ENCODE data around the gene DNAJB12.
A peak's percentile ranks its signal among the peaks of the same experiment; 100 is the strongest.

DNAJB12 gene

DNA sequence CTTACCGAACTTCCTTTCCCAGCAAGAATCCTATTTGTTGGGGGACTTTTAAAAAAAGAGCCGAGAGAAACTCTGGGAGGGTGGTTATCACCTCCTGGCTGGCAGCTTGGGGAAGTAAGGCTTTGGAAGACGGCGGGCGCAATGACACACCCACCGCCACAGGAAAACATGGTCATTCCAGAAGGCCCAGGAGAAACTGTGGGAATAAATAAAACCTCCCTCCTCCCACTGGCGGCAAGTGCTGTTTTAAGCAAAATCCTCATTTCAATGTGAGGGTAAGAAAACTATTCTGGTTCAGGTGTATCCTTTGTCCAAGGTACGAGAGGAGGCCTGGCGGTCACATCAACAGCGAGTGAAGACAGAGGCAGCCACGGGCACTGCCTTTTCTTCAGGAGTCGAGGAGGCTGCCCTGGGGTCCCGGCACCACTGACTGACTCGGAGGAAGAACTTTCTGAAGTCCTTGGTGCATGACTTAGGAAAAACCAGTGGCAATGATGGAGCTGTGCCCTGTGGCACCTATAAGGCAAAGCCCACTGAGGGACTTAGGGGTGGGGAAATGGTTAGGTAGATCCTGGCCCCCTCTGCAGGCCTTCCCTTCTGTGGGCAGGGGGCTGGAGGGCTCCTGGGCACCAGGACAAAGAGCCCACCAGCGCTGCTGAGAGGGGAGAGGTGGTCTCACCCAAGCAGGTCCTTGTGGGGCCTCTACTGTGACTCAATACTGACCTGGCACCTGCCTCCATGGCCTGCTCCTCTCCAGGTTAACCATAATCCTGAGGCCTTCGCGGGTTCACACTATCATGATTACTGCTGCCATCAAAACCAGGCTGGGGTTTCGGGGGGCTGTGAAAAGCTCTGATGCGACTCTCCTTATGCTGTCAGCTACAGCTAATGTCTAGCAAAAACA is 21.4 kb downstream of the DNAJB12 start:
- H3K9me3 ChIP-seq (replicated peaks; ENCODE audit: insufficient read depth, low read length), result no peaks in the 10 kb centered on the region
- no peak for DNase-seq
- no peaks in the 10 kb centered on the region; the same call in 1 of the 2 replicates for H3K36me3 ChIP-seq (replicated peaks; ENCODE audit: insufficient read depth, low read length)
- H4K20me1 ChIP-seq (ENCODE audit: insufficient read depth, low read length), result no peaks in the 10 kb centered on the region
- H3K9me2 ChIP-seq (replicated peaks; ENCODE audit: insufficient read depth, low read length), result no peaks in the 10 kb centered on the region
- no peak overlapping the region for H3K4me2 ChIP-seq (ENCODE audit: low read depth, low read length)
- no peak overlapping the region for H2AFZ ChIP-seq (ENCODE audit: low read length)
- peaks cover 15% of the 10 kb centered on the region for H3F3A ChIP-seq (ENCODE audit: insufficient read depth, low read length)
- no peak overlapping the region for H3K4me3 ChIP-seq (ENCODE audit: low read length)
- H3K27ac ChIP-seq (ENCODE audit: low read length), result no peak overlapping the region
- TF ChIP-seq EZH2phosphoT487 (IDR thresholded peaks at IDR 0.05; ENCODE audit: low read length), result no peak
- TF ChIP-seq EZH2 (optimal IDR thresholded peaks at IDR 0.05; ENCODE audit: low read depth, low read length), result no peak
- no peak for TF ChIP-seq CTCF (IDR thresholded peaks at IDR 0.05; ENCODE audit: low read length)
- no peak overlapping the region for H3K9ac ChIP-seq (ENCODE audit: low read length)
- H3K4me1 ChIP-seq (ENCODE audit: low read length), result peaks cover 37% of the 10 kb centered on the region
- H3K79me2 ChIP-seq (ENCODE audit: low read length), result peaks cover 3% of the 10 kb centered on the region; the same call in 1 of the 2 replicates
- H3K27me3 ChIP-seq (replicated peaks; ENCODE audit: insufficient read depth, low read length), result no peaks in the 10 kb centered on the region

DNA sequence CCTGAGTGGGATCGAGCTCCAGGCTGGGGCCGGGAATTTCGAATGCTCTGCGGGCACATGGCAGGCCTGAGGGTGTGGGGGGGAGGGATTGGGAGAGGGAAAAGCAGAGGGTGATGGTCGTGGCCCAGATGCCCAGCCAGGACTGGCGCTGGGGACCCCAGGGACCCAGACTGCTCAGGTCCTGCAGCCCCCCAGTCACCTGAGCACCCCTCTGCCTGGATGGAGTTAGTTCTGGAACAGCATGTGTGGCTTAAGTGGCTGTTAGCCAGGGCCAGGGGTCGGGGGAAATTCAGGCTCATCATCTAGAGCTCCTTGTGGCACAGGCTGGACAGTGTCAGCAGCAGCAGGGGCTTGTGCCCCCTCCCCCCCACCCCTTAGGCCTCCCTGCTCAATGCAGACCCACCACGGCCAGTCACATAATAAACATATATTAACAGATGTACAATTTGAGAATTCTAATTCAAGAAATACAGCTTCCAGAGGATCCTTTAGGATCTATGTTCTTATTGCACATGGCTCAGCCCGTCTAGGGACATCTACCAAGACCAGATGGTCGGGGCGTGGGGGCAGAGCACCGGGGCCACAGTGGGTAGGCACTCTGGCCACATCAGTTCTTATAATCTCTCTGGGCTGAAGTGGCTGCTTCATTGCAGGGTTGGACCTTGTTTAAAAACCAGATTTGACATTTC is 22.2 kb downstream of the DNAJB12 start:
- peaks cover 37% of the 10 kb centered on the region for H3K4me1 ChIP-seq (ENCODE audit: low read length)
- no peak overlapping the region for H3K9ac ChIP-seq (ENCODE audit: low read length)
- peaks cover 3% of the 10 kb centered on the region; the same call in 1 of the 2 replicates for H3K79me2 ChIP-seq (ENCODE audit: low read length)
- DNase-seq, result no peak
- no peaks in the 10 kb centered on the region for H3K9me2 ChIP-seq (replicated peaks; ENCODE audit: insufficient read depth, low read length)
- no peak overlapping the region for H3K27ac ChIP-seq (ENCODE audit: low read length)
- H3K4me3 ChIP-seq (ENCODE audit: low read length), result no peak overlapping the region
- no peak overlapping the region for H2AFZ ChIP-seq (ENCODE audit: low read length)
- no peaks in the 10 kb centered on the region for H4K20me1 ChIP-seq (ENCODE audit: insufficient read depth, low read length)
- H3K36me3 ChIP-seq (replicated peaks; ENCODE audit: insufficient read depth, low read length), result no peaks in the 10 kb centered on the region
- no peak overlapping the region for H3K4me2 ChIP-seq (ENCODE audit: low read depth, low read length)
- peaks cover 15% of the 10 kb centered on the region for H3F3A ChIP-seq (ENCODE audit: insufficient read depth, low read length)
- no peaks in the 10 kb centered on the region for H3K27me3 ChIP-seq (replicated peaks; ENCODE audit: insufficient read depth, low read length)
- no peak for TF ChIP-seq CTCF (IDR thresholded peaks at IDR 0.05; ENCODE audit: low read length)
- TF ChIP-seq EZH2phosphoT487 (IDR thresholded peaks at IDR 0.05; ENCODE audit: low read length), result no peak
- no peak for TF ChIP-seq EZH2 (optimal IDR thresholded peaks at IDR 0.05; ENCODE audit: low read depth, low read length)
- no peaks in the 10 kb centered on the region for H3K9me3 ChIP-seq (replicated peaks; ENCODE audit: insufficient read depth, low read length)

DNA sequence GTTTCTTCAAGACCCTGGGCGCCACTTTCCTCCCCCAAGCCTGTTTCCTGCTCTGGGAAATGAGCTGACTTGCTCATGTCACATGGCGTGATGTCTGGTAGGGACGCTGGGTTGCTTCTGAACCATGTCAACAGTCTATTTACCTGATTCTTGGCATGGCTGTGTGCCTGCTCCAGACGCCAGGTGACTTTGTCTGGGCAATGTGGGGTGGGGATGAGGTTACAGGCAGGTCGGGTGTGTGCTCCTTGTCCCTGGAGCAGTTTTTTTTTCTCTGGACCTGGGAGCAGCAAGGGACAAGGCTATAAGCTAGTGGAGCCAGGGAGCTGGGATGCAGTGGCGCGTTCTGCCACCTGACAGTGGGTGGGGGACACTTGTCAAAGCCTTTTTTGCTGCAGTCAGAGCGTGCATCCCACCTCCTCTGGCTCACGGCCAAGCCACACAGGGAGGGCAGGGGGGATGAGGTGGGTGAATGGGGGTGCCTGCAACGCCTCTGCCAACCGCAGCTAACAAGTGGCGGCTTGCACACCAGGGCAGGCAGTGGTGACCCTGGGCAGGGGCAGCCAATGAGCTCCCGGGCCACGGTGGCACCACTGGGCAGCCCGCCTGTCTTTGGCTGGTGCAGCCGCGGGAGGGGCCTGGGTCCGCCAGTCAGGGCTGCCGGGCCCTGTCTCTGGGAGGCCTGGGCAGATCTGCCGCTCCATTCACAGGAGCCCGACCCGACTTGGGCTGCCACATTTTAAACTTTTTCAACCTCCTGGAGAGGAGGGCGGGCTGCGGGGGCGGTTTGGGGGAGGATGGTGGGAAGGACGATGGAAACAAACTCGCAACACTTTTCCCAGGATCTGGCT is 22.9 kb downstream of the DNAJB12 start:
- Histone ChIP-seq H3K4me3 (ENCODE audit: low read length) (no peak overlapping the region), H3K27ac (ENCODE audit: low read length) (peak overlapping the region; percentile 11; the same call in 1 of the 2 replicates), H3F3A (ENCODE audit: insufficient read depth, low read length) (peaks cover 15% of the 10 kb centered on the region), H3K4me2 (ENCODE audit: low read depth, low read length) (no peak overlapping the region), H3K36me3 (replicated peaks; ENCODE audit: insufficient read depth, low read length) (no peaks in the 10 kb centered on the region), H3K79me2 (ENCODE audit: low read length) (peaks cover 3% of the 10 kb centered on the region; the same call in 1 of the 2 replicates), H3K9me2 (replicated peaks; ENCODE audit: insufficient read depth, low read length) (no peaks in the 10 kb centered on the region), H3K9ac (ENCODE audit: low read length) (no peak overlapping the region), H2AFZ (ENCODE audit: low read length) (no peak overlapping the region), H4K20me1 (ENCODE audit: insufficient read depth, low read length) (no peaks in the 10 kb centered on the region), H3K4me1 (ENCODE audit: low read length) (peaks cover 34% of the 10 kb centered on the region), H3K27me3 (replicated peaks; ENCODE audit: insufficient read depth, low read length) (no peaks in the 10 kb centered on the region), H3K9me3 (replicated peaks; ENCODE audit: insufficient read depth, low read length) (no peaks in the 10 kb centered on the region)
- no peak for TF ChIP-seq EZH2 (optimal IDR thresholded peaks at IDR 0.05; ENCODE audit: low read depth, low read length)
- no peak for TF ChIP-seq CTCF (IDR thresholded peaks at IDR 0.05; ENCODE audit: low read length)
- no peak for TF ChIP-seq EZH2phosphoT487 (IDR thresholded peaks at IDR 0.05; ENCODE audit: low read length)
- DNase-seq, result peak; percentile 17

All from MM.1S (cell line).